Gastrocnemius medialis (tissue), 4 donors: ENCODE results near the gene CNNM4. TPM values are rescaled to one million over a fixed set of nuclear protein-coding genes. Genes with fewer than 3 reads are reported as not detected.

Experiments
- ATAC-seq, 2 donors: fragments of 150-250 bp; one replicate each; pipeline ENCODE4 v1.9.1; 2016
- DNase-seq, 2 donors: peaks; one replicate each; pipeline ENCODE4 v3.0.0-alpha.2; 2019
- H3K27ac ChIP-seq, 4 donors: fragments of 200-600 bp; sonication (generic); 1 replicate in 1 of 4; 2 replicates in 3 of 4; pipeline ENCODE4 v1.5.1; 2016 to 2018; ENCODE audit warnings: mild to moderate bottlenecking in 2 of 4, moderate library complexity in 1 of 4
- H3K27me3 ChIP-seq, 3 donors: fragments of 200-600 bp; sonication (generic) in 2 of 3; 1 replicate in 1 of 3; 2 replicates in 2 of 3; pipeline versions ENCODE4 v1.5.1 to v1.6.0; 2016 to 2019; ENCODE audit warnings: mild to moderate bottlenecking in 1 of 3, moderate library complexity in 1 of 3
- H3K36me3 ChIP-seq, 2 donors: fragments of 200-600 bp; sonication (generic) in 1 of 2; one replicate each; pipeline ENCODE4 v1.5.1; 2017 to 2018
- H3K4me1 ChIP-seq, 2 donors: fragments of 200-600 bp; sonication (generic) in 1 of 2; one replicate each; pipeline ENCODE4 v1.5.1; 2016 to 2017; ENCODE audit warnings: mild to moderate bottlenecking in 2 of 2
- H3K4me3 ChIP-seq, 4 donors: fragments of 200-600 bp; sonication (generic) in 3 of 4; 1 replicate in 1 of 4; 2 replicates in 3 of 4; pipeline ENCODE4 v1.5.1; 2016 to 2019; ENCODE audit warnings: mild to moderate bottlenecking in 2 of 4
- H3K9me3 ChIP-seq, 3 donors: fragments of 200-600 bp; sonication (generic) in 2 of 3; 1 replicate in 1 of 3; 2 replicates in 2 of 3; pipeline ENCODE4 v1.5.1; 2016 to 2019
- POLR2A ChIP-seq, 2 donors: fragments of 450-650 bp; IDR thresholded peaks; one replicate each; pipeline ENCODE4 v1.6.1; 2017; ENCODE audit warnings: antibody characterized with exemption in 2 of 2, mild to moderate bottlenecking in 2 of 2, moderate library complexity in 2 of 2
- in situ Hi-C, 4 donors: fragments of 200-750 bp; cut with MboI; loops; one replicate each; pipeline versions ENCODE4 v1.15.0 to v1.8.0; 2017; ENCODE audit warnings: low sequenced_read_pairs in 4 of 4
- intact Hi-C: fragments of 100-400 bp; cut with DNase I; formaldehyde crosslinking; loops from one replicate; pipeline ENCODE4 v1.15.1; 2023; ENCODE audit warnings: low total_unique reads
- total RNA-seq, 4 donors: library from RNA; depleted of rRNA; stranded (reverse); fragments of >200 nt; gene quantifications; one replicate each; pipeline versions ENCODE4 v1.1.0 to v1.2.3, GENCODE V29; 2016
- TF ChIP-seq, protein P1 (sequence below), 5 experiments: fragments of 450-650 bp in 3 of 5; fragments of 200-600 bp in 2 of 5; sonication (generic) in 2 of 5; IDR thresholded peaks in 4 of 5; conservative IDR thresholded peaks in 1 of 5; 1 replicate in 4 of 5; 2 replicates in 1 of 5; pipeline ENCODE4 v1.5.1; 2016 to 2019; ENCODE audit warnings: antibody characterized with exemption in 5 of 5, mild to moderate bottlenecking in 3 of 5, moderate library complexity in 3 of 5

Gene CNNM4
- 10 to 100 TPM in 2 of 4 donors, 1 to 10 TPM in 2; 5.4 to 20.1 (median 9.1) TPM for total RNA-seq

DNA sequence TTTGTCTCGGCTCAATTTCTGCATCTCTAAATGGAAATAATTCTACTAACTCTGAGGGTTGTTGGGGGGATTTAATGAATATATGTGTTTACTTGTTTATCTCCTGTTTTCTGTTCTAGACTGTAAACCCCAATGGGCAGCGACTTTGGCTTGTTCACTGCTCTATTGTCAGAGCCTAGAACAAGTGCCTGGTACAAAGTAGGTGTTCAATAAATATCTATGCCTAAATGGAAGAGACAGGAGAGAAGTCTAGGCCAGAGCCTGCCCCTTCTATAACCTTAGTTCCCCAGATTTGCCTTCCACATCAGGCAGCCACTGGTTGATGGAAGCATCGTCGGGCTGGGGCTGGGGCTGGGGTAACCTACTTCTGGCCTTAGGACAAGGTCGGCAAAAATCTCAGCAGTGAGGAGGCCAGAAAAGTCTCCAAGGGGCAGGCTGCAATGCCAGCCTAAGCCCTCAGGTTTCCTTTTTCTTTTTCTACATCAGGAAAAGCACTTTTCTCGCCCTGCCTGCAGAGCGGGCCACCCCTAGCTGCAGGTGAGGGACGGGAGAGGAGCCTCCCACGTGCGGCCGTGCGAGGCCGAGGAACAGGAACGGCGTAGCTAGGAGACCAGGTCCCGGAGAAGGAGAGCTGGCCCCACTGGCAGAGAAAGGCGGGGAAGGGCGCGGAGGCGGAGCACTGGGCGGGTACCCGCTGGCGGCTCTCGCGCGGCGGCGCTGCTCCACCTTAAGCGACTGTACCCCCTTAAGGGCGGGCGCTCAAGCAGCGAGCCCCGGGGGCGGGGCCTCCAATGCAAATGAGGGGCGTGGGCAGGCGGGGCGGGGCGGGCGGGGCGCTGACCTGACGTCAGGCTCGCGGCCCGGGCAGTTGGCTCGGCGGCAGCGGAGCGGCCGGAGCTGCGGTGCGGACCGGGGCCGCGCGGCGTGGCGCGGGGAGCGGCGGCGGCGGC lies at the start of gene CNNM4:
CNNM4 (plus strand) TSS at position 867 of the 950 bp plus-strand sequence. CDS start 98 bp downstream, outside the sequence.
- ATAC-seq, result peak; percentile 80 to 87
- DNase-seq, result peak; percentile 89 to 93
- Histone ChIP-seq H3K27me3 (no peaks in the 10 kb centered on the region), H3K9me3 (no peaks in the 10 kb centered on the region), H3K4me1 (peaks cover 39 to 41% of the 10 kb centered on the region in 2 donors), H3K4me3 (peak within 1 kb of the TSS; percentile 64 to 87 (median 74)), H3K36me3 (no peaks in the 10 kb centered on the region), H3K27ac (peak within 1 kb of the TSS; percentile 83 to 91 (median 88))
- in situ Hi-C loops, result no loop called here
- TF ChIP-seq, protein P1, sequence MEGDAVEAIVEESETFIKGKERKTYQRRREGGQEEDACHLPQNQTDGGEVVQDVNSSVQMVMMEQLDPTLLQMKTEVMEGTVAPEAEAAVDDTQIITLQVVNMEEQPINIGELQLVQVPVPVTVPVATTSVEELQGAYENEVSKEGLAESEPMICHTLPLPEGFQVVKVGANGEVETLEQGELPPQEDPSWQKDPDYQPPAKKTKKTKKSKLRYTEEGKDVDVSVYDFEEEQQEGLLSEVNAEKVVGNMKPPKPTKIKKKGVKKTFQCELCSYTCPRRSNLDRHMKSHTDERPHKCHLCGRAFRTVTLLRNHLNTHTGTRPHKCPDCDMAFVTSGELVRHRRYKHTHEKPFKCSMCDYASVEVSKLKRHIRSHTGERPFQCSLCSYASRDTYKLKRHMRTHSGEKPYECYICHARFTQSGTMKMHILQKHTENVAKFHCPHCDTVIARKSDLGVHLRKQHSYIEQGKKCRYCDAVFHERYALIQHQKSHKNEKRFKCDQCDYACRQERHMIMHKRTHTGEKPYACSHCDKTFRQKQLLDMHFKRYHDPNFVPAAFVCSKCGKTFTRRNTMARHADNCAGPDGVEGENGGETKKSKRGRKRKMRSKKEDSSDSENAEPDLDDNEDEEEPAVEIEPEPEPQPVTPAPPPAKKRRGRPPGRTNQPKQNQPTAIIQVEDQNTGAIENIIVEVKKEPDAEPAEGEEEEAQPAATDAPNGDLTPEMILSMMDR (IDR thresholded peaks at IDR 0.05 in 4 of 5, conservative IDR thresholded peaks at IDR 0.05 in 1 of 5), result peak in 1 of 5 experiments; percentile 36
- TF ChIP-seq POLR2A (IDR thresholded peaks at IDR 0.05), result peak; percentile 84 to 90
- intact Hi-C loops, result loop anchor here (1.0 to 5.0 kb wide), 5 partner anchors 20 to 223 kb away; partner anchors contain the start of genes ANKRD39, ARID5A, KANSL3 and LMAN2L

GRCh38 chr2:96710985-96711384 lies 49.7 kb upstream of the CNNM4 start:
- Histone ChIP-seq H3K9me3 (no peaks in the 10 kb centered on the region), H3K27ac (no peak overlapping the region), H3K36me3 (peaks cover 3 to 71% of the 10 kb centered on the region in 2 donors), H3K4me3 (no peak overlapping the region), H3K4me1 (no peaks in the 10 kb centered on the region), H3K27me3 (no peaks in the 10 kb centered on the region)
- DNase-seq (no peak), ATAC-seq (no peak)
- intact Hi-C loops (no loop called here), in situ Hi-C loops (no loop called here)
- TF ChIP-seq, protein P1 (IDR thresholded peaks at IDR 0.05 in 4 of 5, conservative IDR thresholded peaks at IDR 0.05 in 1 of 5), result no peak
- TF ChIP-seq POLR2A (IDR thresholded peaks at IDR 0.05), result no peak

- Histone ChIP-seq H3K4me1 (no peaks in the 10 kb centered on the region), H3K27ac (no peak overlapping the region), H3K36me3 (peaks cover 0 to 25% of the 10 kb centered on the region in 2 donors), H3K27me3 (no peaks in the 10 kb centered on the region), H3K9me3 (no peaks in the 10 kb centered on the region), H3K4me3 (no peak overlapping the region)
- in situ Hi-C loops (no loop called here), intact Hi-C loops (no loop called here)
- ATAC-seq (no peak), DNase-seq (no peak)
- TF ChIP-seq, protein P1 (IDR thresholded peaks at IDR 0.05 in 4 of 5, conservative IDR thresholded peaks at IDR 0.05 in 1 of 5), result no peak
- TF ChIP-seq POLR2A (IDR thresholded peaks at IDR 0.05), result no peak
Observed at GRCh38 chr2:96715658-96716057, 45.0 kb upstream of the CNNM4 start.

- Histone ChIP-seq H3K36me3 (peaks cover 0 to 18% of the 10 kb centered on the region in 2 donors), H3K27ac (no peak overlapping the region), H3K27me3 (no peaks in the 10 kb centered on the region), H3K4me1 (no peaks in the 10 kb centered on the region), H3K9me3 (no peaks in the 10 kb centered on the region), H3K4me3 (no peak overlapping the region)
- DNase-seq (no peak), ATAC-seq (no peak)
- TF ChIP-seq POLR2A (IDR thresholded peaks at IDR 0.05), result no peak
- TF ChIP-seq, protein P1 (IDR thresholded peaks at IDR 0.05 in 4 of 5, conservative IDR thresholded peaks at IDR 0.05 in 1 of 5), result no peak
- intact Hi-C loops, result no loop called here
- in situ Hi-C loops, result no loop called here
Observed at GRCh38 chr2:96716388-96716787, 44.3 kb upstream of the CNNM4 start.
